Measurements from ENCODE around the gene THBD.

Gene THBD

GRCh38 chr20:23009636-23010035 lies 39.8 kb downstream of the THBD start:
- H3K27ac ChIP-seq = no peak overlapping the region
- TF ChIP-seq CTCF (IDR thresholded peaks at IDR 0.05) = no peak
- no peaks in the 10 kb centered on the region for H3K27me3 ChIP-seq
- peaks cover 4 to 6% of the 10 kb centered on the region in 2 experiments for H3K4me1 ChIP-seq (ENCODE audit: control insufficient read depth in 1 of 2, insufficient read depth in 1 of 2, low read depth in 1 of 2, low read length in 1 of 2)
- H3K4me3 ChIP-seq (ENCODE audit: low read depth in 1 of 2, low read length in 1 of 2) = no peak overlapping the region
- no peaks in the 10 kb centered on the region for H3K9me3 ChIP-seq
- H3K36me3 ChIP-seq = no peaks in the 10 kb centered on the region

DNA sequence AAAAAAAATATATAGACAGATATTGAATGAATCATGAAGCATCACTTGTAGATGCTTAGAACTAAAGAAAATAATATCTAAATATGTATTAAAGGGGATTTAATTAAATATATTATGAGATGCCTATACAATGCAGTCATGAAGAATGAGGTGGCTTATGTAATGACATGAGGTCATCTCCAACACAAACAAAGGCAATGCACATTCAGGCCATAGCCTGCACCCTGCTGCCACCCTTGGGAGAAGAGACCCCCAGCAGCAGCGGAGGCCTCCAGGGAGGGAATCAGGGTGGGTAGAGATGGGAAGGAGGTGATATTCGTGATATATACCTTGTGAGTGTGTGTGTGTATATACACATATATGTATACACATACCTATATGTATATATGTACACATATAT lies 40.8 kb downstream of the THBD start:
- Histone ChIP-seq H3K27ac (no peak overlapping the region), H3K36me3 (no peaks in the 10 kb centered on the region), H3K9me3 (no peaks in the 10 kb centered on the region), H3K4me3 (ENCODE audit: low read depth in 1 of 2, low read length in 1 of 2) (no peak overlapping the region), H3K4me1 (ENCODE audit: control insufficient read depth in 1 of 2, insufficient read depth in 1 of 2, low read depth in 1 of 2, low read length in 1 of 2) (peaks cover 4 to 6% of the 10 kb centered on the region in 2 experiments), H3K27me3 (no peaks in the 10 kb centered on the region)
- TF ChIP-seq CTCF (IDR thresholded peaks at IDR 0.05) = no peak

GRCh38 chr20:23007886-23008655 lies 41.4 kb downstream of the THBD start:
- H3K27me3 ChIP-seq = no peaks in the 10 kb centered on the region
- H3K4me1 ChIP-seq (ENCODE audit: control insufficient read depth in 1 of 2, insufficient read depth in 1 of 2, low read depth in 1 of 2, low read length in 1 of 2) = peaks cover 4 to 6% of the 10 kb centered on the region in 2 experiments
- TF ChIP-seq CTCF (IDR thresholded peaks at IDR 0.05) = no peak
- H3K4me3 ChIP-seq (ENCODE audit: low read depth in 1 of 2, low read length in 1 of 2) = no peak overlapping the region
- no peaks in the 10 kb centered on the region for H3K9me3 ChIP-seq
- H3K27ac ChIP-seq = no peak overlapping the region
- H3K36me3 ChIP-seq = no peaks in the 10 kb centered on the region

DNA sequence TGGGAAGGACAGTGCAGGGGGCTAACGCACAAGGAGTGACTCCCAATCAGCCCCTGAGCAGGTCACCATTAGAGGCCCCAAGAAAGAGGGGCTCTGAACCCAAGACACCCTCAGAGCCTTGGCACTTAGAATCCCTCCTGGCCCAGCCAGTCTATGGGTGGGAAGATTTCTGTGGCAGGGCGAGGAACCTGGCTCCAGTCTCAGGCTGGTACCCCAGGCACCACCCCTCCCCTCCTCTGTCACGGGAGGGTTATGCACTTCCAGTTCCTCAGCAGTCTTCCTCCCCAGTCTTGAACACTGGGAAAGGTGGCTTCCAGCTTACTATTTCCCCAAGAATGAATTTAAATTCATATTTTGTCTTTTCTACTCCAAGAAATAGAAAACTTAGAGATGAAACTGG lies 42.0 kb downstream of the THBD start:
- no peak overlapping the region for H3K27ac ChIP-seq
- H3K27me3 ChIP-seq = no peaks in the 10 kb centered on the region
- no peaks in the 10 kb centered on the region for H3K9me3 ChIP-seq
- TF ChIP-seq CTCF (IDR thresholded peaks at IDR 0.05) = no peak
- no peak overlapping the region for H3K4me3 ChIP-seq (ENCODE audit: low read depth in 1 of 2, low read length in 1 of 2)
- H3K4me1 ChIP-seq (ENCODE audit: control insufficient read depth in 1 of 2, insufficient read depth in 1 of 2, low read depth in 1 of 2, low read length in 1 of 2) = peaks cover 4 to 7% of the 10 kb centered on the region in 2 experiments
- H3K36me3 ChIP-seq = no peaks in the 10 kb centered on the region

DNA sequence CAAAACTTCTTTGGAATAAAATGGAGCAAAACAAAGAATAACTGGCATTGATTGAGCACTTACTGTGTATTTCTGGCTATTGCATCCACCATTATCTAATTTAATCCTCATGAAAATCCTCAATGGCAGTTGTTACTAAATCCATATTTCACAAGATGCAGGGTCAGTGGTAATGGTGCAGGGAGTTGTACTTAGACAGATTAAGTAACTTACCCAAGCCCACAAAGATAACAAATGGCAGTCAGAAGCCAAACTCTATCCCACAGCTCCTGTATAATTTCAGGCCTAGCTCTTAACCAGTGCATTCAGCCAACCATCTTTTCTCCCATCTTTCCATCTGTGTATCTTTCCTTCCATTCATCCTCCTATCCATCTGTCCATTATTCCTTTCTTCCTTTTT lies 43.7 kb downstream of the THBD start:
- Histone ChIP-seq H3K27ac (no peak overlapping the region), H3K9me3 (no peaks in the 10 kb centered on the region), H3K27me3 (no peaks in the 10 kb centered on the region), H3K4me1 (ENCODE audit: control insufficient read depth in 1 of 2, insufficient read depth in 1 of 2, low read depth in 1 of 2, low read length in 1 of 2) (peaks cover 4 to 13% of the 10 kb centered on the region in 2 experiments), H3K4me3 (ENCODE audit: low read depth in 1 of 2, low read length in 1 of 2) (no peak overlapping the region), H3K36me3 (no peaks in the 10 kb centered on the region)
- no peak for TF ChIP-seq CTCF (IDR thresholded peaks at IDR 0.05)

Measured in neutrophil (primary cell).